GM23338 (cell line): ENCODE data around the gene LARGE1. TPM values are rescaled to one million over a fixed set of nuclear protein-coding genes. Genes with fewer than 3 reads are reported as not detected.

ENCODE experiments used
- ATAC-seq: fragments of 200-7000 bp; cut with Tn5 transposase; 3 replicates; pipeline ENCODE4 v1.9.1; 2020
- DNase-seq: peaks from one replicate; pipeline ENCODE4 v3.0.0-alpha.2; 2015; ENCODE audit warnings: low spot score
- H2AFZ ChIP-seq: fragments of 200-600 bp; sonication (generic); 2 replicates; pipeline ENCODE4 v1.8.0; 2016; ENCODE audit warnings: antibody characterized with exemption, mild to moderate bottlenecking, moderate library complexity
- H3F3A ChIP-seq: fragments of 200-600 bp; sonication (generic); replicated peaks from 2 replicates; pipeline ENCODE4 v1.8.0; 2017; ENCODE audit warnings: antibody characterized with exemption, mixed run types, low read depth
- H3K27ac ChIP-seq: fragments of 200-600 bp; sonication (generic); 2 replicates; pipeline ENCODE4 v1.6.1; 2016; ENCODE audit warnings: low read depth
- H3K27me3 ChIP-seq: fragments of 200-600 bp; sonication (generic); 2 replicates; pipeline ENCODE4 v1.8.0; 2016; ENCODE audit warnings: mild to moderate bottlenecking, mixed run types, moderate library complexity; ENCODE audit not compliant: insufficient read depth
- H3K36me3 ChIP-seq: fragments of 200-600 bp; sonication (generic); 2 replicates; pipeline ENCODE4 v1.8.0; 2016; ENCODE audit warnings: mild to moderate bottlenecking; ENCODE audit not compliant: insufficient read depth
- H3K4me1 ChIP-seq: fragments of 200-600 bp; sonication (generic); 2 replicates; pipeline ENCODE4 v1.8.0; 2016; ENCODE audit warnings: mild to moderate bottlenecking, moderate library complexity; ENCODE audit not compliant: insufficient read depth
- H3K4me2 ChIP-seq: fragments of 200-600 bp; sonication (generic); 2 replicates; pipeline ENCODE4 v1.7.1; 2017; ENCODE audit warnings: mixed run types
- H3K4me3 ChIP-seq: fragments of 200-600 bp; sonication (generic); 2 replicates; pipeline ENCODE4 v1.6.1; 2016; ENCODE audit warnings: mixed run types
- H3K79me2 ChIP-seq: fragments of 200-600 bp; sonication (generic); replicated peaks from 2 replicates; pipeline ENCODE4 v1.8.0; 2017; ENCODE audit warnings: mild to moderate bottlenecking; ENCODE audit not compliant: insufficient read depth
- H3K9me2 ChIP-seq: fragments of 200-600 bp; sonication (generic); 2 replicates; pipeline ENCODE4 v1.8.0; 2017; ENCODE audit not compliant: insufficient read depth
- H4K20me1 ChIP-seq: fragments of 200-600 bp; sonication (generic); replicated peaks from 2 replicates; pipeline ENCODE4 v1.8.0; 2017; ENCODE audit warnings: mild to moderate bottlenecking; ENCODE audit not compliant: insufficient read depth
- H3K27ac Mint-ChIP-seq: 2 replicates; pipeline ENCODE4 v1.8.0; 2020; ENCODE audit warnings: inconsistent platforms, mild to moderate bottlenecking, moderate library complexity, mixed read lengths
- H3K27me3 Mint-ChIP-seq: 3 replicates; pipeline ENCODE4 v1.8.0; 2022; ENCODE audit warnings: low read depth, mild to moderate bottlenecking, moderate library complexity, mixed read lengths, inconsistent platforms; ENCODE audit not compliant: insufficient read depth, poor library complexity
- H3K36me3 Mint-ChIP-seq: 3 replicates; pipeline ENCODE4 v1.8.0; 2021; ENCODE audit warnings: low read depth, mild to moderate bottlenecking, inconsistent platforms, moderate library complexity, mixed read lengths
- H3K4me1 Mint-ChIP-seq: 3 replicates; pipeline ENCODE4 v1.8.0; 2020; ENCODE audit warnings: mild to moderate bottlenecking, inconsistent platforms, mixed read lengths
- H3K4me3 Mint-ChIP-seq: 3 replicates; pipeline ENCODE4 v1.8.0; 2021; ENCODE audit warnings: moderate library complexity, mild to moderate bottlenecking, inconsistent platforms, mixed read lengths
- H3K9me3 Mint-ChIP-seq: 3 replicates; pipeline ENCODE4 v1.8.0; 2020; ENCODE audit warnings: moderate library complexity, mild to moderate bottlenecking, inconsistent platforms, mixed read lengths
- CREB1 ChIP-seq: fragments of 250-450 bp; sonication (Bioruptor Pico); IDR thresholded peaks from 2 replicates; pipeline ENCODE4 v1.5.0; 2020; ENCODE audit warnings: low read depth, mild to moderate bottlenecking, moderate library complexity
- EZH2 ChIP-seq: fragments of 200-600 bp; sonication (generic); IDR thresholded peaks from one replicate; pipeline ENCODE4 v1.8.0; 2017; ENCODE audit warnings: antibody characterized with exemption, mild to moderate bottlenecking, low read depth; ENCODE audit not compliant: unreplicated experiment
- EZH2phosphoT487 ChIP-seq: fragments of 200-600 bp; sonication (generic); IDR thresholded peaks from one replicate; pipeline ENCODE4 v1.8.1; 2018; ENCODE audit warnings: antibody characterized with exemption; ENCODE audit not compliant: unreplicated experiment
- JUNB ChIP-seq: IDR thresholded peaks from one replicate; pipeline ENCODE4 v1.6.1; 2016; ENCODE audit warnings: antibody characterized with exemption; ENCODE audit not compliant: unreplicated experiment
- NANOG ChIP-seq: IDR thresholded peaks from 2 replicates; pipeline ENCODE4 v1.6.1; 2016; ENCODE audit warnings: antibody characterized with exemption, borderline replicate concordance
- POLR2AphosphoS5 ChIP-seq: IDR thresholded peaks from 2 replicates; pipeline ENCODE4 v1.6.1; 2016; ENCODE audit warnings: antibody characterized with exemption, low read depth
- STAT1 ChIP-seq: IDR thresholded peaks from one replicate; pipeline ENCODE4 v1.6.1; 2016; ENCODE audit warnings: antibody characterized with exemption; ENCODE audit not compliant: unreplicated experiment
- ZNF114 ChIP-seq: fragments of 250-450 bp; sonication (Bioruptor Pico); IDR thresholded peaks from 2 replicates; pipeline ENCODE4 v1.5.0; 2020; ENCODE audit warnings: mild to moderate bottlenecking, moderate library complexity
- ZNF331 ChIP-seq: fragments of 250-450 bp; sonication (Bioruptor Pico); IDR thresholded peaks from 2 replicates; pipeline ENCODE4 v1.5.0; 2020; ENCODE audit warnings: low read depth, mild to moderate bottlenecking, moderate library complexity
- polyA plus RNA-seq: library from polyadenylated mRNA; unstranded; fragments of >200 nt; fragmentation: Nextera tagmentation; extraction: Ambion mirVana; gene quantifications from 2 replicates; pipeline ENCODE4 v1.2.1, GENCODE V29; 2016
- total RNA-seq: library from RNA; depleted of rRNA; stranded (reverse); fragments of >200 nt; shearing (Covaris generic); gene quantifications from 2 replicates; pipeline ENCODE4 v1.2.3, GENCODE V29; 2014
- TF ChIP-seq, protein P1 (sequence below): fragments of 250-450 bp; sonication (Bioruptor Pico); IDR thresholded peaks from 2 replicates; pipeline ENCODE4 v1.5.0; 2020; ENCODE audit warnings: mild to moderate bottlenecking, moderate library complexity
- TF ChIP-seq, protein P2 (sequence below), 2 experiments: fragments of 200-600 bp in 1 of 2; sonication (generic) in 1 of 2; conservative IDR thresholded peaks; 2 replicates each; pipeline versions ENCODE4 v1.5.1 to v1.6.1; 2016 to 2017; ENCODE audit warnings: antibody characterized with exemption in 2 of 2, low read depth in 2 of 2, mild to moderate bottlenecking in 2 of 2, moderate library complexity in 1 of 2
- TF ChIP-seq, protein P3 (sequence below): IDR thresholded peaks from 2 replicates; pipeline ENCODE4 v1.6.1; 2016; ENCODE audit warnings: antibody characterized with exemption

The LARGE1 gene
- total and polyA plus RNA-seq, 2 experiments from 2014 or later, result 12.8 to 75.6 TPM

DNA sequence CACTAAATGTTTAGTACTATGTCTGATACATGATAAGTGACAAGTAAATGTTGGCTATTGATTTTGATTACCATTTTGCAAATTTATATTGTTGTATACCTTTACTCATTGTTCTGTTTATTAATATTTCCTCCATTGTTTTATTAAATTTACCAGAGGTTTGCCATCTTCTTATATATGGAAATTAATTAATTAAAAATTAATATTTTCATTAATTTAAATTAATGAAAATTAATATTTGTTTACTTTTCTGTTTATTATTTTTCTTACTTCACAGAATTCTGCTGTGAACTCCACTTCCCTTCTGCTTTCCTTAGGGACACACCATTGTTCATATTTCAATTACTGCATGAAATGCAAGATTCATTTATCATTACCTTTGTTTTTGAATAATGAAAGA lies 331.0 kb downstream of the LARGE1 start:
- H3K4me1 Mint-ChIP-seq, result peaks cover 16% of the 10 kb centered on the region
- H3K79me2 ChIP-seq, result no peaks in the 10 kb centered on the region; the same call in 1 of the 2 replicates
- H2AFZ ChIP-seq, result no peak overlapping the region
- H3K36me3 Mint-ChIP-seq, result no peaks in the 10 kb centered on the region; the same call in 1 of the 3 replicates
- H3F3A ChIP-seq, result no peaks in the 10 kb centered on the region
- H3K9me2 ChIP-seq, result no peaks in the 10 kb centered on the region
- TF ChIP-seq ZNF114 (CRISPR knock-in tag) (no peak), POLR2AphosphoS5 (no peak), CREB1 (CRISPR knock-in tag) (no peak), EZH2 (no peak), JUNB (no peak), EZH2phosphoT487 (no peak), NANOG (no peak), ZNF331 (CRISPR knock-in tag) (no peak), STAT1 (no peak)
- TF ChIP-seq, protein P1, sequence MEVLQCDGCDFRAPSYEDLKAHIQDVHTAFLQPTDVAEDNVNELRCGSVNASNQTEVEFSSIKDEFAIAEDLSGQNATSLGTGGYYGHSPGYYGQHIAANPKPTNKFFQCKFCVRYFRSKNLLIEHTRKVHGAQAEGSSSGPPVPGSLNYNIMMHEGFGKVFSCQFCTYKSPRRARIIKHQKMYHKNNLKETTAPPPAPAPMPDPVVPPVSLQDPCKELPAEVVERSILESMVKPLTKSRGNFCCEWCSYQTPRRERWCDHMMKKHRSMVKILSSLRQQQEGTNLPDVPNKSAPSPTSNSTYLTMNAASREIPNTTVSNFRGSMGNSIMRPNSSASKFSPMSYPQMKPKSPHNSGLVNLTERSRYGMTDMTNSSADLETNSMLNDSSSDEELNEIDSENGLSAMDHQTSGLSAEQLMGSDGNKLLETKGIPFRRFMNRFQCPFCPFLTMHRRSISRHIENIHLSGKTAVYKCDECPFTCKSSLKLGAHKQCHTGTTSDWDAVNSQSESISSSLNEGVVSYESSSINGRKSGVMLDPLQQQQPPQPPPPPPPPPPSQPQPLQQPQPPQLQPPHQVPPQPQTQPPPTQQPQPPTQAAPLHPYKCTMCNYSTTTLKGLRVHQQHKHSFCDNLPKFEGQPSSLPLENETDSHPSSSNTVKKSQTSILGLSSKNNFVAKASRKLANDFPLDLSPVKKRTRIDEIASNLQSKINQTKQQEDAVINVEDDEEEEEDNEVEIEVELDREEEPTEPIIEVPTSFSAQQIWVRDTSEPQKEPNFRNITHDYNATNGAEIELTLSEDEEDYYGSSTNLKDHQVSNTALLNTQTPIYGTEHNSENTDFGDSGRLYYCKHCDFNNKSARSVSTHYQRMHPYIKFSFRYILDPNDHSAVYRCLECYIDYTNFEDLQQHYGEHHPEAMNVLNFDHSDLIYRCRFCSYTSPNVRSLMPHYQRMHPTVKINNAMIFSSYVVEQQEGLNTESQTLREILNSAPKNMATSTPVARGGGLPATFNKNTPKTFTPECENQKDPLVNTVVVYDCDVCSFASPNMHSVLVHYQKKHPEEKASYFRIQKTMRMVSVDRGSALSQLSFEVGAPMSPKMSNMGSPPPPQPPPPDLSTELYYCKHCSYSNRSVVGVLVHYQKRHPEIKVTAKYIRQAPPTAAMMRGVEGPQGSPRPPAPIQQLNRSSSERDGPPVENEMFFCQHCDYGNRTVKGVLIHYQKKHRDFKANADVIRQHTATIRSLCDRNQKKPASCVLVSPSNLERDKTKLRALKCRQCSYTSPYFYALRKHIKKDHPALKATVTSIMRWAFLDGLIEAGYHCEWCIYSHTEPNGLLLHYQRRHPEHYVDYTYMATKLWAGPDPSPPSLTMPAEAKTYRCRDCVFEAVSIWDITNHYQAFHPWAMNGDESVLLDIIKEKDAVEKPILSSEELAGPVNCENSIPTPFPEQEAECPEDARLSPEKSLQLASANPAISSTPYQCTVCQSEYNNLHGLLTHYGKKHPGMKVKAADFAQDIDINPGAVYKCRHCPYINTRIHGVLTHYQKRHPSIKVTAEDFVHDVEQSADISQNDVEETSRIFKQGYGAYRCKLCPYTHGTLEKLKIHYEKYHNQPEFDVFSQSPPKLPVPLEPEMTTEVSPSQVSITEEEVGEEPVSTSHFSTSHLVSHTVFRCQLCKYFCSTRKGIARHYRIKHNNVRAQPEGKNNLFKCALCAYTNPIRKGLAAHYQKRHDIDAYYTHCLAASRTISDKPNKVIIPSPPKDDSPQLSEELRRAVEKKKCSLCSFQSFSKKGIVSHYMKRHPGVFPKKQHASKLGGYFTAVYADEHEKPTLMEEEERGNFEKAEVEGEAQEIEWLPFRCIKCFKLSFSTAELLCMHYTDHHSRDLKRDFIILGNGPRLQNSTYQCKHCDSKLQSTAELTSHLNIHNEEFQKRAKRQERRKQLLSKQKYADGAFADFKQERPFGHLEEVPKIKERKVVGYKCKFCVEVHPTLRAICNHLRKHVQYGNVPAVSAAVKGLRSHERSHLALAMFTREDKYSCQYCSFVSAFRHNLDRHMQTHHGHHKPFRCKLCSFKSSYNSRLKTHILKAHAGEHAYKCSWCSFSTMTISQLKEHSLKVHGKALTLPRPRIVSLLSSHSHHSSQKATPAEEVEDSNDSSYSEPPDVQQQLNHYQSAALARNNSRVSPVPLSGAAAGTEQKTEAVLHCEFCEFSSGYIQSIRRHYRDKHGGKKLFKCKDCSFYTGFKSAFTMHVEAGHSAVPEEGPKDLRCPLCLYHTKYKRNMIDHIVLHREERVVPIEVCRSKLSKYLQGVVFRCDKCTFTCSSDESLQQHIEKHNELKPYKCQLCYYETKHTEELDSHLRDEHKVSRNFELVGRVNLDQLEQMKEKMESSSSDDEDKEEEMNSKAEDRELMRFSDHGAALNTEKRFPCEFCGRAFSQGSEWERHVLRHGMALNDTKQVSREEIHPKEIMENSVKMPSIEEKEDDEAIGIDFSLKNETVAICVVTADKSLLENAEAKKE (CRISPR knock-in tag), result no peak
- TF ChIP-seq, protein P2, sequence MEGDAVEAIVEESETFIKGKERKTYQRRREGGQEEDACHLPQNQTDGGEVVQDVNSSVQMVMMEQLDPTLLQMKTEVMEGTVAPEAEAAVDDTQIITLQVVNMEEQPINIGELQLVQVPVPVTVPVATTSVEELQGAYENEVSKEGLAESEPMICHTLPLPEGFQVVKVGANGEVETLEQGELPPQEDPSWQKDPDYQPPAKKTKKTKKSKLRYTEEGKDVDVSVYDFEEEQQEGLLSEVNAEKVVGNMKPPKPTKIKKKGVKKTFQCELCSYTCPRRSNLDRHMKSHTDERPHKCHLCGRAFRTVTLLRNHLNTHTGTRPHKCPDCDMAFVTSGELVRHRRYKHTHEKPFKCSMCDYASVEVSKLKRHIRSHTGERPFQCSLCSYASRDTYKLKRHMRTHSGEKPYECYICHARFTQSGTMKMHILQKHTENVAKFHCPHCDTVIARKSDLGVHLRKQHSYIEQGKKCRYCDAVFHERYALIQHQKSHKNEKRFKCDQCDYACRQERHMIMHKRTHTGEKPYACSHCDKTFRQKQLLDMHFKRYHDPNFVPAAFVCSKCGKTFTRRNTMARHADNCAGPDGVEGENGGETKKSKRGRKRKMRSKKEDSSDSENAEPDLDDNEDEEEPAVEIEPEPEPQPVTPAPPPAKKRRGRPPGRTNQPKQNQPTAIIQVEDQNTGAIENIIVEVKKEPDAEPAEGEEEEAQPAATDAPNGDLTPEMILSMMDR (conservative IDR thresholded peaks at IDR 0.05; ENCODE audit: low read depth in 2 of 2), result no peak
- TF ChIP-seq, protein P3, sequence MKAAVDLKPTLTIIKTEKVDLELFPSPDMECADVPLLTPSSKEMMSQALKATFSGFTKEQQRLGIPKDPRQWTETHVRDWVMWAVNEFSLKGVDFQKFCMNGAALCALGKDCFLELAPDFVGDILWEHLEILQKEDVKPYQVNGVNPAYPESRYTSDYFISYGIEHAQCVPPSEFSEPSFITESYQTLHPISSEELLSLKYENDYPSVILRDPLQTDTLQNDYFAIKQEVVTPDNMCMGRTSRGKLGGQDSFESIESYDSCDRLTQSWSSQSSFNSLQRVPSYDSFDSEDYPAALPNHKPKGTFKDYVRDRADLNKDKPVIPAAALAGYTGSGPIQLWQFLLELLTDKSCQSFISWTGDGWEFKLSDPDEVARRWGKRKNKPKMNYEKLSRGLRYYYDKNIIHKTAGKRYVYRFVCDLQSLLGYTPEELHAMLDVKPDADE, result no peak
- no peak overlapping the region for H3K27ac ChIP-seq
- H3K4me3 ChIP-seq, result no peak overlapping the region
- no peak overlapping the region for H3K27ac Mint-ChIP-seq
- H3K36me3 ChIP-seq, result no peaks in the 10 kb centered on the region
- H3K4me2 ChIP-seq, result no peak overlapping the region
- no peaks in the 10 kb centered on the region for H3K9me3 Mint-ChIP-seq
- peaks cover 1% of the 10 kb centered on the region for H3K27me3 Mint-ChIP-seq
- H3K4me3 Mint-ChIP-seq, result no peak overlapping the region
- H3K4me1 ChIP-seq, result peaks cover 8% of the 10 kb centered on the region; the same call in 1 of the 2 replicates
- no peak for DNase-seq
- H4K20me1 ChIP-seq, result no peaks in the 10 kb centered on the region; the same call in 1 of the 2 replicates
- H3K27me3 ChIP-seq, result no peaks in the 10 kb centered on the region
- ATAC-seq, result no peak
